DMS79 treated with DMSO at 0.1 percent for 48 hours (cell line): ENCODE measurements around the gene SCN1A.
"Not testable (repeated sequence)": the region's sequence is repeated elsewhere in the genome, so short reads cannot be mapped to it uniquely, and the experiment has no call there.

ENCODE experiments used
- DNase-seq: peaks from one replicate; lab custom pipeline; 2025; lab: John Stamatoyannopoulos, UW

SCN1A gene

GRCh38 chr2:166135152-166135848 is 7.5 kb upstream of the SCN1A start:
- no peak for DNase-seq

GRCh38 chr2:166134252-166135151 is 6.7 kb upstream of the SCN1A start:
- DNase-seq, result no peak

DNA sequence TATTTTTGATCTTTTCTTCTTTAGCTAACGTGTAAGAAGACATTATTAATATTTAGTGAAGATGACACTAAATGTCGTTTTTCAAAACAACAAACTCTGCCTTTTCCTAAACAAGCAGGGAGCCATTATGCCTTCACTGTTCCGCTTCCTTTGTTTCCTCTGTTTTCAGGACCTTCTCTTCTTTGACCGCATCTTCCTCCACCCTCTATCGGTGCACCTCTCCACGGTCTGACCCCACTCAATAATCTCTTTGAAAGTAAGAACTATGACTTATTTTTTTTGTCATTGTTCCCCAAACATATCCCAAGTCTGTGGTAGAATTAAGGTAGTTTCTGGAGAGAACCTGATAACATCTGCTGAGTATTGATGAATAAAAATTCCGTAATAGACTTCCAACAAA is 5.8 kb upstream of the SCN1A start:
- DNase-seq, result no peak

DNA sequence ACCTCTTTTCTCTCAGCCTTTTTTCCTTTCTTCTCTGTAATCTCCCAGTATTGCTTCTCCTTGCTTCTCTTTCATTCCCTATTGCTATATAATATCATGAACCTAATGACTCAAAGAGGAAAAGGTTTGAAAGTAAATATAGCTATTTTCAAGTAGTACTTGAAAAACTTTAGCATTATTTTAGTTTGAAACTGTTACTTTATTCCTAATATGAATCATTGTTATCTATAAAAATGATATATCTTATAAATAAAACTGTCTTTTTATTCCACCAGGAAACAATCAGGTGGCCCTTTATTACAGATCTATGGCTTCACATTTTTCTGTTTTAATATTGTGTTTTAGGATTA is 311 bp upstream of the SCN1A start:
- DNase-seq, result no peak

GRCh38 chr2:166126007-166126639 is 1.7 kb downstream of the SCN1A start:
- no peak for DNase-seq

- DNase-seq, result no peak
Observed at GRCh38 chr2:166125557-166125956, 2.3 kb downstream of the SCN1A start.

DNA sequence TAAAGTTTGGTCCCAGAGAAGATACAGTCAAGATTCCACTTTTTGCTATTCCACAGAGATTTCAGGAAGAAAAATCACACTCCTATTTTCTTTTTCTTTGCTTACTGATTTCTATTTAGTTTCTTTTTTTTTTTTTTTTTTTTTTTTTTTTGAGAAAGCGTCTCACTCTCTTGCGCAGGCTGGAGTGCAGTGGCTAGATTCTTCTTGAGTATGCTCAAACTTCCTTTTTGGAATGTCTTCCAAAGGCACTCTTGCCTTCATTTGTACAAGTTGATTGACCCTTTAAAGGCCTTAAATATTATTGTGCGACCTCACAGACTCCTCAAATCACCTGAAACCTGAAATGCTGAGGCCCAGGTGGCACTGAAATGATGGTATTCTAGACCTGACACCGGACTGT is 9.6 kb downstream of the SCN1A start:
- DNase-seq, result no peak

DNA sequence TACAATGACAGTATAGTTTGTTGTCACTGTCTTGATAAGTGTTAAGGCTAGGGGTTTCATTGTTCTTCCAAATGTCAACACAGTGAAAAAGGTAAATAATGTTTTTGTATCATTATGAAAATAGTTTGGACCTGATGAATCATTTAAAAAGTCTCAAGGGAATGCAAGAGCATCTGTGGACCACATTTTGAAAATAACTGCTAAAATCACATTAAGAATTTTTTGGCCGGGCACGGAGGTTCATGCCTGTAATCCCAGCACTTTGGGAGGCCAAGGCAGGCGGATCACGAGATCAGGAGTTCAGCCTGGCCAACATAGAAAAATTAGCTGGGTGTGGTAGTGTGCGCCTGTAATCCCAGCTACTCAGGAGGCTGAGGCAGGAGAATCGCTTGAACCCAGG is 10.3 kb downstream of the SCN1A start:
- no peak for DNase-seq

DNA sequence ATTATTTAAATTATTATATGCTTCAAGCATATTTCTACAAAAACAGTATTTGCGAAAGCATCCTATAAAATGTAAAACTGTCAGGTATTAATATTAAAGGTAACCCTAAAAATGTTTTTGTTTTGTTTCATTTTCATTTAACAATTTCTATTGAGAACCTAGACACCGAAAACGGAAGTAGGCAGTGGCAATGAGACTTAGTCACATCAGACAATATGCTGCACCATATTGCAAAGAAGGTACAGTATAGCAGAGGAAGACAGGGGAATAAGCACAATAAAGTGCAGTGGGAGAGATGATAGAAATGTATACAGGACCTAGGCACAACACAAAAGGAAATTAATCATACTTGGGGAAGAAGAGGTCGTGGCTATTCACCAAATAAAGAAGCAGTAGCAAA is 12.2 kb downstream of the SCN1A start:
- no peak for DNase-seq

- no peak for DNase-seq
Observed at GRCh38 chr2:166112193-166112605, 15.6 kb downstream of the SCN1A start.

DNA sequence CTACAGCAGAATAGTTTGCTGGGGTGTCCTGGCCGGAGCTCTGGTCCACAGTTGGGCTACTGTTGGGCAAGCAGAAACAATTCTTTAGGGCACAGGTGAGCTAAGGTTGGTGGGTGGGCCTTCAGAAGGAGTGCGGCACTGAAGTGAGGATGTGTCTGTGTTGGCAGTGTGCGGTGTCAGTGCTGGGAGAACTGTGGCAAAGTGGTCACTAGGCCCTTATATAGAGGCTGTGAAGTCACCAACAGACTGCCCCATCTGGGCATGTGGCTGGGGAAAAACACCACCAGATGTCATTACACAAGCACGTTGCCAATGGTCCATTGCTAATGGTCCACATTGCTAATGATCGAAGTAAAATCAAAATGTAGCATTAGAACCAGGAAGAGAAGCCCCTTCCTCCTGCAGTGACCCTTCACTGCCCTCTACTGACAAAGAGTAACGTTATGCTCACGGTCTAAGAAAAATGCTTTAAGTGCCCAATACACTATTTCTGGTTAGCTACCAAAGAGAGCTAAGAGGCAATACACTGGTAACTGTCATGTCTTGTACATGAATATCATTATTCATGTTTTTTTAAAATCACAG is 21.3 kb downstream of the SCN1A start:
- DNase-seq, result peak; percentile 3

DNA sequence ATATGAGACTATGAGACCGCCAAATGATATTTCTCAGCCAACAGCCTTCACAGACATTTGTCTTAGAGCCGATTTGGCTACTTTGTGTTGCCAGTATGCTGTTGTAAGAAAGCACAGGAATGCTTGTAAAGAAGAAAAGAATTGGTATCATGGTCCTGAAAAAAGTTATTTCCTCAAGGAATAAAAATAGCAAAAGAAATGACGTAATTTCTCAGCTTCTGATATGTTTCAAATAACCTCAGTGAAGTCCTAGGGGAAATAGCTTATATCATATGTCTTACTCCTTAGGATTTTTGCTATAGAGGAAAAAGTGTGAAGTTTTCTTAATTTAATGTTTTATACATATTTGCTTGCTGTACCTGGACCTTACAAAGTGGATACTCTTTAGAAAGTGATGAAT is 23.0 kb downstream of the SCN1A start:
- no peak for DNase-seq

DNA sequence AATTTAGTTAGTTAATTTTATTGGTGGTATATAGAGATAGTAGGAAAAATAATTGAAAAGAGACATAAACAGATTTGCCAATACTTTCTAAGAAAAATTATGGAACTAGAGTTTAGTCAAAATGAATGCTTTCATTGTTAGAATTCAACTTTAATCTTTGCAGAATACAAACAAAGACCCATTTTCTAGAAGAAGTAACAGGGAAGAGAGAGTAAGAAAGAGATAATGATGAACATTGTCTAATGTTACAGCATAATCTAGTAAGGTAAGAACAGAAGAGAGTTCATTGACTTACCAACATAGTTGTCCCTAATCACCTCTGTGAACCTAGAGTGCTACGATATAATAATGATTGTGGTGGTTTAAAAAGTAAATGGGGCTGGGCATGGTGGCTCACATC is 23.7 kb downstream of the SCN1A start:
- no peak for DNase-seq

GRCh38 chr2:166103277-166103676 is 24.5 kb downstream of the SCN1A start:
- DNase-seq, result not testable (repeated sequence)

DNA sequence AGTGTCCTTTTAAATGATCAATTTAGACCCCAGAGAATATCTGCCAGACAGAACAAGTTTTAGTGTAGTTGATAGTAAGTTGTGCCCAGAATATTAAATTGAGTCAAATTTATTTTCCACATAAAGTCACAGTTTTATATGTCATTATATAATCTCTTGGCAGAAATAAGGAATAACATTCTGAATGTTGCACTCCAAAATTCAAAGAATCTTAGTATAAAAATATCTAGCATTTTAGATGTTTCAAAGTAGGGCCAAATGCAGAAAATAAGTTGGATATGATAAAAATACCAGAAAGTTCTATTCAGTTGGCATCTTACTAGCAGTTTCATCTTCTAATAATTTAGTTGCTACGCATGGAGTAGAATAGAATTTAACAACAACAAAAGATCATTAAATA is 33.5 kb downstream of the SCN1A start:
- DNase-seq, result no peak

GRCh38 chr2:166092889-166093288 is 34.9 kb downstream of the SCN1A start:
- DNase-seq, result no peak

DNA sequence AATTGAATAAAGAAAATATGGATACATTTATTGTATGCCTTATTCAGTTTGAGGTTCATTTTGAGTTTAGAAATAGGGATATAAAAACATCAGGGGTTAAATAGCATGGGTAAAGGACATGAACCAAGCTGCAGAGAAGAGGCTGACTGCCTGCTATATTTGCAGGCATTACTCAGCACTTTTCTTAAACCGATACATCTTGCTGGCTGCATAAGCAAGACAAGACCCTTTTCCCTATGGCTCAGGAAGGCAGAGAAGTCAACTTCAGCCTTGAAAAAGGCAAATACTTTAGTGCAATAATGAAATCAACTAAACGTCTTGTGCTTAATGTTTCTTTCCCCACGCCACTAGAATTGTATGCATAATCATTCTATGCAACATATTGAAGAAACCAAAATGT is 36.4 kb downstream of the SCN1A start:
- no peak for DNase-seq

DNA sequence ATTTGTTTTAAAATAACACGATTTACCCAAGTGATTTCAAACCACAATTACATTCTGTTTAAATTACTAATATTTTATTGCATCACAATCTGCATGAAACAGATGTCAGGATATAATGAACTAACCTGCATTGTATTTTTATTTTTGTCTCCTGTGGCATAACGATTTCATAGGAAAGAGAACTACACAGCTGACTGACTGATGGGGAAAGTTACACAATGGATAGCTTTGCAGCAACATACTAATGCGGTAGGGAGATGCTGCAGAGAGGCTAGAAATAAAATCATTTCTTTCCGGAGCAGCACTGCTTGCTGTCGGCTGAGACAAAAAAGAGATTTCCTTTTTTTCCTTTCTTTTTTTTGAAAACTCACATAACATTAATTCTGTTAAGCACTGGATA is 36.9 kb downstream of the SCN1A start:
- no peak for DNase-seq

DNA sequence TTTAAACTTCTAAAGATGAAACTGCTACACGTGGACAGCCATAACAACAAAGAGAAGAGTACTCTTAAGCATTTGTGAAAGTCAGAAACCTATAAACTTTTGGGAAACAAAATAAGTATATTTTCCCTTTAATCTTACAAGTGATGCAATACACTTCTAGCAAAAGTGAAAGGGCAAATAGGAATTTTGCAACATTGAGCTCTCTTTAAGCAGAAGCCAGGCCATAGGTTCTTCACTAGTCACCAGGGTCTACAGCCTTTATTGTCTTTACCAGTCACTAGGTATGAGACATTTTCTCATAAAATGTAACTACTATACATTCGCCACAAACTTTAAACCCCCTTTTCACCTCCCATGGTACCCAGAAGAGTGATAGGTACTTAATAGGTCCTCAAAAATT is 37.5 kb downstream of the SCN1A start:
- DNase-seq, result no peak

DNA sequence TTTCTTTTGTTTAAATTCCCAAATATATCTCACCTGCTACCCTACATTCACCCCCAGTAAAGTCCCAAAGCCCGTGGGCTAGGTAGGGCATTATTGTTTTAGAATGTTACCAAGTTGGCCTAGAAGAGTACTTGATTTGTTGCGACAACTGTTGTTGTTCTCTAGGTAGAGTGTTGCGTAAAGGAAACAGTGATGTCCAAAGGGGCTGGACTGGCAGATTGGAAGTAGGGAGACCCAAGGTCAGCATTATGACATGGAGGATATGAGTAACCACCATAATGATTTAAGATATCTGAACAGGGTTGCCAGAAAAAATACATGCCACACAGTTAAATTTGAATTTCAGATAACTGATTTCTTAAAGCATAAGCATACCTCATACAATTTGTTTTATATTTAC is 39.2 kb downstream of the SCN1A start:
- no peak for DNase-seq

GRCh38 chr2:166084301-166084700 is 43.5 kb downstream of the SCN1A start:
- DNase-seq, result no peak

GRCh38 chr2:166082736-166083135 is 45.1 kb downstream of the SCN1A start:
- no peak for DNase-seq

- DNase-seq, result no peak
Observed at GRCh38 chr2:166081852-166082251, 46.0 kb downstream of the SCN1A start.
